Dedifferentiated amniotic fluid mesenchymal stem cell (primary cell): ENCODE measurements around the gene OR2A5.
A peak's percentile ranks its signal among the peaks of the same experiment; 100 is the strongest.
"Not testable (repeated sequence)": the region's sequence is repeated elsewhere in the genome, so short reads cannot be mapped to it uniquely, and the experiment has no call there.

Source experiments
- DNase-seq: peaks from one replicate; pipeline ENCODE4 v3.0.0-alpha.2; 2016; ENCODE audit errors: extremely low spot score

The OR2A5 gene

DNA sequence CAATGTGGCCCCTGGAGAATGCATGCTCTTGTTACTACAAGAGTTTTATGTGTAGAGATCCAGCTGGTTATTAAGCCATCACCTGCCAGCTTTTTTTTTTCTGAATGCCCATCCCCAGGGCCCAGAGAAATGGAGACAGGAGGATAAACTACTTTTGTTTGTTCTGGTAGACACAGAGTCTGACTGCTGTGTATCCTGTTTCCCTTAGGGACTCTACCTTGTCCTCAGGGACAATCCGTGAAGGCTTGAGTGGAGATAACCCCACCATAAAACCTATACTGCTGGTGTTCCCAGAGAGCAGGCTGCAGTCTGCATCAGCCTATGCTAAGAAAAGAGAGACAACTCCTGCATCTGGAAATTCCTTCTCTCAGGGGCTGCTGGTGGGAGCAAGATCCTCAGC is at the start of gene OR2A5:
TSS of gene OR2A5 (plus strand) at position 301 of the 400 bp plus-strand sequence. CDS start 1,454 bp downstream, outside the sequence.
- DNase-seq, result no peak

DNA sequence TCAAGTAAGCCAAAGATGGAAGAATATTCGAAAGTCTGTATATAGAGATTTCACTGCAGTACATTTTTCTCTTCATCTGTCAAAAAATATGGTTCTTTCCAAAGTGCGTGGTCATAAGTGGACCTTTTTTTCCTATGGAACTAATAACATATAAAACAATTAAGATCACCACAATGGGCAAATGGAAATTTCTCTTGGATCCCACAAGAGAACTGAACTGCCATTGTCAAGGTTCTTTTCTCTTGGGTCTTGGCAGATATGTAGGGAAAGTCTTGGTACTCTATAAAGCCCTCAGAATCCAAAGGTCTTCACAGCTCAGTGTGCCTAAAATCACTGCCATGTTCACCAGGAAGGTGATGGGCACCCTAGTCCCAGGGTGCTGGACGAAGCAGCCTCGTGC is 48.7 kb upstream of the OR2A5 start, which contains the start of gene OR6B1:
TSS of gene OR6B1 (plus strand) at position 301 of the 400 bp plus-strand sequence. CDS start 3,677 bp downstream, outside the sequence.
- DNase-seq, result no peak

DNA sequence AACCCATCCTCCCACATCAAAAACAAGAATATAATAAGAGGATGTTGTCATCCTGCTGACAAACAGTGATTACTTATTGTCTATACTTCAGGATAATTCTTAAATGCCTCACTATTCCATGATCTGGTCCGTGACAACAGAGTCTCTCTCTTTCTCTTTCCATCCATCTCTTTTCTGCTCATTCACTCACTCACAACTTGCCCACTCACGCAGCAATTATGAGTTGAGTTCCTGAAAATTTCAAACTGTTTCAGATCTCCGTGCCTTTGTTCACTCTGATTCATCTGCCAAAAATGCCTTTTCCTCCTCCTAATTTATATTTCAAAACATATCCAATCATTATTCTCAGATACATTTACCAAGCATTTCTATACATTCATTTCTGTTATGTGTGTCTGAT is 47.2 kb upstream of the OR2A5 start:
- peak; percentile 58 for DNase-seq

GRCh38 chr7:144004703-144005102 is 44.0 kb upstream of the OR2A5 start:
- DNase-seq, result no peak

DNA sequence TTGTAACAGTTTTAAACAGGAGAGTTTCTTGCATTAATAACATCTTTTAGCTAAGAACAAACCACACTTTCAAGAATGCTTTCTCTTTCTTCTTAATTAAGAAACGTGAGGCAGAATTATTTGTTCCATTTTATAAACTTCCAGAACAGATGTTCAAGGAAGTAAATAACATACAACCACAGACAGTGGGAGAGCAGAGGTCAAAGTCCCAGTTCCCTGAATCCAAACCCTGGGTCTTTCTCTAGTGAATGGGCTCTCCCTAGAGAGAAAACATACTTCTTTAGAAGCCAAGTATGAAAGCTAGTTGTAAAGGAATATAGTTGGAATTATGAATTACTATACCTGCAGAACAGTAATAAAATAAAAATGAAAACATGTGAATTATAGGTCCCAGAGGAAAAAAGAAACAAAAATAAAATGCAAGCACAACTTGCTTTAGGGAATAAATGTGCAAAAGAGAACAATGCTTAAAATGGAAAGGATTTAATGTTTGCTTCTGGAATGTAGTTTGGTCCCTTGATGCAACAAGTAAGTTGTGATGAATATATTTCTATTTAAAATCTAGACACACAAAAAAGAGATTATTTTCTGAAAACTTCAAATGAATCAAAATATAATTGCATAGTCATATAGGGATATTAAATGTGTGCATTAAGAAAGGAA is 42.6 kb upstream of the OR2A5 start:
- no peak for DNase-seq

GRCh38 chr7:144006692-144007042 is 42.1 kb upstream of the OR2A5 start:
- no peak for DNase-seq

DNA sequence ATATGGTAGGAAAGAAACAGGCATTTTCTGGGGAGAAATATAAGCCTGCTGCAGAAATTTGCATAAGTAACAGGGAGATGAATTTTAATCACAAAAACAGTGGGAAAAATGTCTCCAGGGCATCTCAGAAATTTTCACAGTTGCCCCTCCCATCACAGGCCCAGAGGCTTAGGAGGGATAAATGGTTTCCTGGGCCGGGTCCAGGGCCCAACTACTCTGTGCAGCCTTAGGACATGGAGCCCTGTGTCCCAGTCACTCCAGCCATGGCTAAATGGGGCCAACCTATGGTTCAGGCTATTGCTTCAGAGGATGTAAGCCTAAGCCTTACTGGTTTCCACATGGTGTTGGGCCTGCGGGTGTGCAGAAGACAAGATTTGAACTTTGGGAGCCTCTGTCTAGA is 39.4 kb upstream of the OR2A5 start:
- DNase-seq, result no peak

DNA sequence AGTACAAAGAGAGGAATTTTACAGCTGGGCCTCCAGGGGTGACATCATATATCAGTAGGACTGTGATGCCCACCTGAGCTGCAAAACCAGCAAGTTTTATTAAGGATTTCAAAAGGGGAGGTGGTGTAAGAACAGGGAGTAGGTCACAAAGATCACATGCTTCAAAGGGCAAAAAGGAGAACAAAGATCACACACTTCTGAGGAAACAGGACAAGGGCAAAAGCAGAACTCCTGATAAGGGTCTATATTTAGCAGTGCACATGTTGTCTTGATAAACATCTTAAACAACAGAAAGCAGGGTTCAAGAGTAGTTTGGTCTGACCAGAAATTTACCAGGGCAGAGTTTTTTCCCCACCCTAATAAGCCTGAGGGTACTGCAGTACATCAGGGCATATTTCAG is 38.7 kb upstream of the OR2A5 start:
- not testable (repeated sequence) for DNase-seq

DNA sequence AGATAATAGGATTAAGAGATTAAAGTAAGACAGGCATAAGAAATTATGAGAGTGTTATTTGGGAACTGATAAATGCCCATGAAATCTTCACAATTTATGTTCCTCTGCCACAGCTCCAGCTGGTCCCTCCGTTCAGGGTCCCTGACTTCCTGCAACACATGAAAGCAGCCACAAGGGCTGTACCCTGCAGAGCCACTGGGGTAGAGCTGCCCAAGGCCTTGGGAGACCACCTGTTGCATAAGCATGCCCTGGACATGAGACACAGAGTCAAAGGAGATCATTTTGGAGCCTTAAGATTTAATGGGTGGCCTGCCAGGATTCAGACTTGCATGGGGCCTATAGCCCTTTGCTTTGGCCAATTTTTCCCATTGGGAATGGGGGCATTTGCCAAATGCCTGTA is 37.9 kb upstream of the OR2A5 start:
- not testable (repeated sequence) for DNase-seq

DNA sequence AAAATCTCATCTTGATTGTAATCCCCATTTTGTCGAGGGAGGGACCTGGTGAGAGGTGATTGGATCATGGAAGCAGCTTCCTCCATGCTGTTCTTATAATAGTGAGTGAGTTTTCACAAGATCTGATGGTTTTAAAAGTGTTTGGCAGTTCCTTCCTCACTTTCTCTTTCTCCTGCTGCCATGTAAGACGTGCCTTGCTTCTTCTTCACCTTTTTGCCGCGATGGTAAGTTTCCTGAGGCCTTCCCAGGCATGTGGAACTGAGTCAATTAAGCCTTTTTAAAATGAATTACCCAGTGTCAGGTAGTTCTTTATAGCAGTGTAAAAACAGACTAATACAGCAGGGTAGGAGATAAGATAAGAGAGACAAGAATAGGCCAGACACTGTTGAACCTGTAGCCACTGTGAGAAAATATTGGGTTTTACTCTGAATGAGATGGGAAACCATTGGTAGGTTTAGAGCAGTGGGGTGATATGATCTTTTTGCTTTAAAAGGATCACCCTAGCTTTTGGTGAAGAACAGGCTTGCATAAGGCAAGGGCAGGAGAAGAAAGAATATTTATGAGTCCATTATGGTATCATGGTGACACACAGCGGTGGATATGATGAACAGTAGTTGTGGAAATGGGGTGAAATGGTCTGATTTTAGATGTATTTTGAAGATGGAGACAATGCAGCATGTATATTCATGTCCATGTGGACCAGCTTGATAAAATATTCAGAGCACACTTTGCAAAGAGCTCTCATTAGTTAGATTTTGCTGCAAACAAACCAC is 37.1 kb upstream of the OR2A5 start:
- no peak for DNase-seq

- no peak for DNase-seq
Measured at GRCh38 chr7:144018065-144018464, 30.7 kb upstream of the OR2A5 start.

GRCh38 chr7:144019457-144019856 is 29.3 kb upstream of the OR2A5 start:
- DNase-seq, result peak; percentile 89

DNA sequence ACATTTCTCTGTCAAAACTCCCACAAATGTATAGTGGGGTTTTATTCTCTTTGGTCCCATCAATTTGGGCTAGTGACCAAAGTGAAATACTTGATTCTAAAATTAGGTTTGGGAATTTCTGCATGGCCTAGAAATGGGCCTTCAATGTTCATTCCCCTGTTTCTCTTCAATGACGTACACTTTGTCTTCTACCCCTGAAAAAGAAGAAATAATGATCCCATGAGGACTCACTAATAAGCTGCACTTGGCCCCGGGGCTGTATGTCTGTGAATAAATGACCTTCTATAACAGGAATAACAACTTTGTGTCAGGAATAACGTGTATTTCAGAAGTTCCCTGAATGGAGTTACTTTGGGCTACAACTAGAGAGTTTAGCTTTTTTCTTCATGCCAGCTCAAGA is 28.4 kb upstream of the OR2A5 start:
- no peak for DNase-seq

GRCh38 chr7:144022169-144022568 is 26.6 kb upstream of the OR2A5 start:
- no peak for DNase-seq

GRCh38 chr7:144023171-144023827 is 25.4 kb upstream of the OR2A5 start:
- DNase-seq, result no peak

DNA sequence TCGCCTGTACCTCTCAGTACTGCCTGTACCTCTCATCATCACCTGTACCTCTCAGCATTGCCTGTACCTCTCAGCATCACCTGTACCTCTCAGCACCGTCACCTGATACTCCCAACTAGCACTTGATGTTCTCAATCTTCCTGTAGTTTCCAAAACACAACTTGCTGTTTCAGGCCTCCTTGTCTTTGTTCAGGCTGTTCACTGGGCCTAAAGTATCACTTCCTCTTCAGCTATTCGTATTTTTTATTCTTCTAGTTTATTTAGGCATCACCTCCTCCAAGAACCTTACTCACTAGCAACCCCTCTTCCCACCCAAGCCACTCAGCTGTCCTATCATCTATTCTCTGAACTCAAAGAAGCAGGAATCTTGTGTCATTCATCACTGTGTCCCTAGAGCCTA is 24.5 kb upstream of the OR2A5 start:
- no peak for DNase-seq

DNA sequence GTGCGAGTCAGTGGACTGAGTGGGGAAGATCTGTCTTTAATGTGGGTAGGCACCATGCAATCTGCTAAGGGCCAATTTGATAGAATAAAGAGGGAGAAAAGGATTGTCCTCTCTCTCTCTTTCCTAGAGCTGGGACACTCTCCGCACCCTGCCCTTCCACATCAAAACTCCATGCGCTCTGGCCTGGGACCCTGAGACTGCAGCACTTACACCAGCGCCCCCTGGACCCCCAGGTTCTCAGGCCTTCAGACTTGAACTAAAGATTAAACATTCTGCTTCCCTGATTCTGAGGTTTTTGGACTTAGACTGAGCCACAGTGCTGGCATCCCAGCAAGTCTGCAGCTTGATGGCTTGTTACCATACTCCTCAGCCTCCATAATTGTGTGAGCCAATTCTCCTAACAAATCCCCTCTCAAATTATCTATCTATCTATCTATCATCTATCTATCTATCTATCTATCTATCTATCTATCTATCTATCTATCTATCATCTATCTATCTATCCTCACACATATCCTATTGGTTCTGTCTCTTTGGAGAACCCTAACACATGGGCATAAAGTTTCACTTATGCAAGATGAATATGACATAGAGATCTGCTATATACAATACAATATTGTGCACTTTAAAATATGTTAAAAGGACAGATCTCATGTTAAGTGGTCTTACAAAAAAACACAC is 22.4 kb upstream of the OR2A5 start:
- DNase-seq, result no peak

DNA sequence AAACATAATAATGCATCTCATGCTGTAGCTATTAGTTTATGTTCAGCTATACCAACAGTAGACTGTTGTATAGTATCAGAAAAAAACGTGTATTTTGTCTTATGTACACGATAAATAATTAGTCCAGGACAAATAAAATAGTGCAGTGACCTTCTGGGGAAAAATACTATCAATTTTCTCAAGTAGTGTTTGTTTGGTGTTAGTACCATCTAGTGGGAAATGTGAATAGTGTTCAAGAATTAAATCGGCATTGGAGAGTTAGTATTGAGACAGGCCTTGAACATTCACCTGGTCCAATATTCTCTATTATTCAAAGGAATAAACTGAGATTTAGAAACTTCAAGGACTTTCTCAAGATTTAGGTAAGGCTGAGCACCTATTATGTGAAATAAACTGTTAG is 21.7 kb upstream of the OR2A5 start:
- peak; percentile 75 for DNase-seq

GRCh38 chr7:144027974-144028373 is 20.8 kb upstream of the OR2A5 start:
- no peak for DNase-seq

GRCh38 chr7:144028547-144028946 is 20.2 kb upstream of the OR2A5 start:
- DNase-seq, result no peak

- DNase-seq, result no peak
Measured at GRCh38 chr7:144032516-144032915, 16.2 kb upstream of the OR2A5 start.

DNA sequence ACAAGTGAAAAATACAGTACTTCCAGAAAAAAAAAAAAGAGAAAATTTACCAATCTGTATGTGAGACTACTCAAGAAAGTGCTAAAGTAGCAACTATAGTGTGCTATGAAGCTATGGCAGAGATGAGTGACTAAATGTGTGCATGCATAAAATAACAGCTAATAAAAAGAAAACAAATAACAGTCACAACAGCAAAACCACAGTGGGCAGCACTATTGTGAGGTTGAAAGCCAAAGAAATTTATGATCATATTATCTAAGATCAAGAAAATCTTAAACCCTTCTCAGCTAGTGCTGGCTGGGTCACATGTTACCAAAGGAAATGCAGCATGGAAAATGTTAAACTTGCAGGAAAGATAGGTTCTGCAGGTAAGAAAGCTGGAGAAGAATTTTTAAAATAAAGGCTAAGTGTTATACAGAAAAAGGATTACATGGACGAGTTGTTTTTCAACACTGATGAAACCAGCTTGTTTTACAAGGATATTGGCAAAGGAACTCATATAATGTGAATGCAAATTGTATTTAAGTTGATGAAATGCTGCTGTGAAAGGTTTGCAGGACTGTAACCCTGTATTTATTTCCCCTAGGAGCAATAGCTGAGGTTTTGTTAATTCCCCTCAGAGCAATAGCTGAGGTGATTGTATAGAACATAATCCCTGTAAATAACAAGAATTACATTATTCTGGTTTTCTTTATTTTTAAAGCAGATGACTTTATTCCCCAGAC is 15.6 kb upstream of the OR2A5 start:
- no peak for DNase-seq
